Measurements from ENCODE around the gene BPIFB1. TPM values are rescaled to one million over a fixed set of nuclear protein-coding genes. Genes with fewer than 3 reads are reported as not detected.

Gene BPIFB1
- total and polyA plus RNA-seq, 2 of the 8 experiments (the other 6 are each of a cell fraction or from before 2014, with no cell fraction given): not detected

DNA sequence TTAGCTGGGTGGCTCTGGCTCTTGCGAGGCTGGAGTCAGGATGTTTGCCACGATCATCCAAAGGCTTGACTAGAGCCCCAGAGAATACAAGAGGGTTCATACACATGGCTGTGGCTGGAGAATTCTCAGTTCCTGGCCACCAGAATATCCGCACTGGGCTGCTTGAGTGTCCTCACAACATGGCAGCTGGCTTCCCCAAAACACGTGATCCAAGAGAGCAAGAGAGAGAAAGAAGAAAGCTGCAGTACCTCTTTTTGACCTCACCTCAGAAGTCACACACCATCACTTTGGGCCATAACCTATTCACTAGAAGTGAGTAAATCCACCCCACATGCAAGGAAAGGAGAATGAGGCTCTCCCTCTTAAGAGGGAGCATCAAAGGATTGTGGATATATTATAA is 21.5 kb upstream of the BPIFB1 start:
- Histone ChIP-seq H2BK120ac (replicated peaks; ENCODE audit: low read depth, low read length) (no peak overlapping the region), H4K20me1 (replicated peaks in 1 of 2; ENCODE audit: control insufficient read depth in 1 of 2, insufficient read depth in 2 of 2, low read length in 2 of 2) (no peaks in the 10 kb centered on the region), H4K5ac (ENCODE audit: insufficient read length, low read depth, low read length) (no peak overlapping the region), H3K23ac (ENCODE audit: insufficient read length) (no peak overlapping the region), H2BK15ac (ENCODE audit: low read length) (no peak overlapping the region), H2BK20ac (ENCODE audit: low read length) (no peak overlapping the region), H3K4me1 (replicated peaks in 1 of 4; ENCODE audit: control insufficient read depth in 3 of 4, insufficient read depth in 4 of 4, low read length in 3 of 4) (no peaks in the 10 kb centered on the region), H3K4ac (replicated peaks; ENCODE audit: insufficient read length, low read depth, low read length) (no peak overlapping the region), H3K18ac (ENCODE audit: extremely low read depth, low read length) (no peak overlapping the region), H2BK5ac (ENCODE audit: low read depth, low read length) (no peak overlapping the region), H2BK12ac (ENCODE audit: low read depth, low read length) (no peak overlapping the region), H3K9me3 (ENCODE audit: insufficient read depth in 2 of 2, low read depth in 1 of 2, low read length in 1 of 2) (no peaks in the 10 kb centered on the region), H3K79me2 (ENCODE audit: control insufficient read depth in 1 of 2, insufficient read depth in 2 of 2, low read length in 2 of 2) (no peaks in the 10 kb centered on the region), H3K36me3 (ENCODE audit: control insufficient read depth in 2 of 4, insufficient read depth in 4 of 4, low read length in 3 of 4) (no peaks in the 10 kb centered on the region), H2AFZ (ENCODE audit: low read length) (no peak overlapping the region), H3K79me1 (ENCODE audit: low read depth, low read length) (no peaks in the 10 kb centered on the region), H3K4me2 (ENCODE audit: insufficient read depth in 1 of 2, low read depth in 2 of 2, low read length in 2 of 2) (no peak overlapping the region), H3K27me3 (replicated peaks in 1 of 4; ENCODE audit: control insufficient read depth in 3 of 4, extremely low read depth in 1 of 4, insufficient read depth in 3 of 4, low read length in 3 of 4) (0 out of 7 replicates have a peak, but pooled peaks cover 0 to 3% (median 0%) of the 10 kb centered on the region in 4 experiments), H2AK5ac (ENCODE audit: low read depth, low read length) (no peak overlapping the region), H3K23me2 (ENCODE audit: low read depth, low read length) (no peaks in the 10 kb centered on the region), H3K56ac (replicated peaks; ENCODE audit: insufficient read length, low read depth, low read length) (no peak overlapping the region), H4K8ac (ENCODE audit: extremely low read depth, insufficient read depth, low read length) (no peak overlapping the region), H3K4me3 (ENCODE audit: extremely low read depth in 1 of 4, insufficient read depth in 2 of 4, low read depth in 3 of 4, low read length in 4 of 4) (no peak overlapping the region), H3K9ac (replicated peaks in 1 of 4; ENCODE audit: extremely low read depth in 1 of 4, low read depth in 3 of 4, low read length in 3 of 4) (no peak overlapping the region), H3K27ac (ENCODE audit: low read depth, low read length) (no peak overlapping the region), H4K91ac (replicated peaks; ENCODE audit: insufficient read length, low read length) (no peak overlapping the region), H3K14ac (ENCODE audit: insufficient read length) (no peak overlapping the region)
- DNase-seq (ENCODE audit: low read depth in 1 of 2, low spot score in 2 of 2): no peak
- CTCF ChIA-PET (ENCODE audit: partially characterized antibody): interaction anchor here (0.7 to 7.1 kb wide), 11 partner anchors 11 to 116 kb away, joined by 3 to 81 read pairs (median 11); partner anchors contain the start of gene BPIFA1
- WGBS, 2 experiments (ENCODE audit: extremely low coverage in 1 of 2, insufficient coverage in 1 of 2, insufficient read length in 1 of 2, insufficient replicate concordance in 2 of 2, low coverage in 1 of 2, low lambda C conversion rate in 2 of 2, missing lambda C conversion rate in 1 of 2): 70% methylated on average over 4 of the region's 4 CpGs; no CpG with 5 or more reads in 1 of the 2 experiments
- no peak for FAIRE-seq
- TF ChIP-seq CHD1 (IDR thresholded peaks at IDR 0.05; ENCODE audit: low read depth, low read length): no peak
- no peak for TF ChIP-seq KDM5A (IDR thresholded peaks at IDR 0.05; ENCODE audit: low read length)
- TF ChIP-seq CREB1 (IDR thresholded peaks at IDR 0.05): no peak
- TF ChIP-seq YY1 (IDR thresholded peaks at IDR 0.05; ENCODE audit: low read depth, low read length): 0 out of 2 replicates have a peak, but pooled peaks have one; percentile 35
- TF ChIP-seq TCF12 (IDR thresholded peaks at IDR 0.05; ENCODE audit: low read depth, low read length): no peak
- TF ChIP-seq, protein P1, sequence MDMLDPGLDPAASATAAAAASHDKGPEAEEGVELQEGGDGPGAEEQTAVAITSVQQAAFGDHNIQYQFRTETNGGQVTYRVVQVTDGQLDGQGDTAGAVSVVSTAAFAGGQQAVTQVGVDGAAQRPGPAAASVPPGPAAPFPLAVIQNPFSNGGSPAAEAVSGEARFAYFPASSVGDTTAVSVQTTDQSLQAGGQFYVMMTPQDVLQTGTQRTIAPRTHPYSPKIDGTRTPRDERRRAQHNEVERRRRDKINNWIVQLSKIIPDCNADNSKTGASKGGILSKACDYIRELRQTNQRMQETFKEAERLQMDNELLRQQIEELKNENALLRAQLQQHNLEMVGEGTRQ (IDR thresholded peaks at IDR 0.05; ENCODE audit: low read length): no peak
- POLR2A ChIA-PET (ENCODE audit: partially characterized antibody): no interaction called here

Measured in H1 (cell line).